ENCODE data around the gene TLR3. TPM values are rescaled to one million over a fixed set of nuclear protein-coding genes. Genes with fewer than 3 reads are reported as not detected.

TLR3 gene
- total and polyA plus RNA-seq, 2 of the 8 experiments (the other 6 are each of a cell fraction or from before 2014, with no cell fraction given): 1.00 to 2.6 TPM

DNA sequence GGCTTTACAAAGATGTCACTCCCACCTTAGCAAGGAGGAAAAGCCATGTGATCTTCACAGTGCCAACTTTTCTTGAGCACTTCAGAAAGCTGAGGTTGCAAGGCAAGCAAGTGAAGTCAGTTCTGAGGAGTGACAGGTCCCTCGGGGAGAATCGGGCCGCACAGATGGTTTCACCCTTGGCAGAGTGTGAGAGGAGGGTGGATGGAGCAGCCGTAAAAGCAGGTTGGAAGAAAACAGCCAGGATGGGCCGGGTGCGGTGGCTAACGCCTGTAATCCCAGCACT is 43.6 kb upstream of the TLR3 start (continued):
- TF ChIP-seq, protein P1, sequence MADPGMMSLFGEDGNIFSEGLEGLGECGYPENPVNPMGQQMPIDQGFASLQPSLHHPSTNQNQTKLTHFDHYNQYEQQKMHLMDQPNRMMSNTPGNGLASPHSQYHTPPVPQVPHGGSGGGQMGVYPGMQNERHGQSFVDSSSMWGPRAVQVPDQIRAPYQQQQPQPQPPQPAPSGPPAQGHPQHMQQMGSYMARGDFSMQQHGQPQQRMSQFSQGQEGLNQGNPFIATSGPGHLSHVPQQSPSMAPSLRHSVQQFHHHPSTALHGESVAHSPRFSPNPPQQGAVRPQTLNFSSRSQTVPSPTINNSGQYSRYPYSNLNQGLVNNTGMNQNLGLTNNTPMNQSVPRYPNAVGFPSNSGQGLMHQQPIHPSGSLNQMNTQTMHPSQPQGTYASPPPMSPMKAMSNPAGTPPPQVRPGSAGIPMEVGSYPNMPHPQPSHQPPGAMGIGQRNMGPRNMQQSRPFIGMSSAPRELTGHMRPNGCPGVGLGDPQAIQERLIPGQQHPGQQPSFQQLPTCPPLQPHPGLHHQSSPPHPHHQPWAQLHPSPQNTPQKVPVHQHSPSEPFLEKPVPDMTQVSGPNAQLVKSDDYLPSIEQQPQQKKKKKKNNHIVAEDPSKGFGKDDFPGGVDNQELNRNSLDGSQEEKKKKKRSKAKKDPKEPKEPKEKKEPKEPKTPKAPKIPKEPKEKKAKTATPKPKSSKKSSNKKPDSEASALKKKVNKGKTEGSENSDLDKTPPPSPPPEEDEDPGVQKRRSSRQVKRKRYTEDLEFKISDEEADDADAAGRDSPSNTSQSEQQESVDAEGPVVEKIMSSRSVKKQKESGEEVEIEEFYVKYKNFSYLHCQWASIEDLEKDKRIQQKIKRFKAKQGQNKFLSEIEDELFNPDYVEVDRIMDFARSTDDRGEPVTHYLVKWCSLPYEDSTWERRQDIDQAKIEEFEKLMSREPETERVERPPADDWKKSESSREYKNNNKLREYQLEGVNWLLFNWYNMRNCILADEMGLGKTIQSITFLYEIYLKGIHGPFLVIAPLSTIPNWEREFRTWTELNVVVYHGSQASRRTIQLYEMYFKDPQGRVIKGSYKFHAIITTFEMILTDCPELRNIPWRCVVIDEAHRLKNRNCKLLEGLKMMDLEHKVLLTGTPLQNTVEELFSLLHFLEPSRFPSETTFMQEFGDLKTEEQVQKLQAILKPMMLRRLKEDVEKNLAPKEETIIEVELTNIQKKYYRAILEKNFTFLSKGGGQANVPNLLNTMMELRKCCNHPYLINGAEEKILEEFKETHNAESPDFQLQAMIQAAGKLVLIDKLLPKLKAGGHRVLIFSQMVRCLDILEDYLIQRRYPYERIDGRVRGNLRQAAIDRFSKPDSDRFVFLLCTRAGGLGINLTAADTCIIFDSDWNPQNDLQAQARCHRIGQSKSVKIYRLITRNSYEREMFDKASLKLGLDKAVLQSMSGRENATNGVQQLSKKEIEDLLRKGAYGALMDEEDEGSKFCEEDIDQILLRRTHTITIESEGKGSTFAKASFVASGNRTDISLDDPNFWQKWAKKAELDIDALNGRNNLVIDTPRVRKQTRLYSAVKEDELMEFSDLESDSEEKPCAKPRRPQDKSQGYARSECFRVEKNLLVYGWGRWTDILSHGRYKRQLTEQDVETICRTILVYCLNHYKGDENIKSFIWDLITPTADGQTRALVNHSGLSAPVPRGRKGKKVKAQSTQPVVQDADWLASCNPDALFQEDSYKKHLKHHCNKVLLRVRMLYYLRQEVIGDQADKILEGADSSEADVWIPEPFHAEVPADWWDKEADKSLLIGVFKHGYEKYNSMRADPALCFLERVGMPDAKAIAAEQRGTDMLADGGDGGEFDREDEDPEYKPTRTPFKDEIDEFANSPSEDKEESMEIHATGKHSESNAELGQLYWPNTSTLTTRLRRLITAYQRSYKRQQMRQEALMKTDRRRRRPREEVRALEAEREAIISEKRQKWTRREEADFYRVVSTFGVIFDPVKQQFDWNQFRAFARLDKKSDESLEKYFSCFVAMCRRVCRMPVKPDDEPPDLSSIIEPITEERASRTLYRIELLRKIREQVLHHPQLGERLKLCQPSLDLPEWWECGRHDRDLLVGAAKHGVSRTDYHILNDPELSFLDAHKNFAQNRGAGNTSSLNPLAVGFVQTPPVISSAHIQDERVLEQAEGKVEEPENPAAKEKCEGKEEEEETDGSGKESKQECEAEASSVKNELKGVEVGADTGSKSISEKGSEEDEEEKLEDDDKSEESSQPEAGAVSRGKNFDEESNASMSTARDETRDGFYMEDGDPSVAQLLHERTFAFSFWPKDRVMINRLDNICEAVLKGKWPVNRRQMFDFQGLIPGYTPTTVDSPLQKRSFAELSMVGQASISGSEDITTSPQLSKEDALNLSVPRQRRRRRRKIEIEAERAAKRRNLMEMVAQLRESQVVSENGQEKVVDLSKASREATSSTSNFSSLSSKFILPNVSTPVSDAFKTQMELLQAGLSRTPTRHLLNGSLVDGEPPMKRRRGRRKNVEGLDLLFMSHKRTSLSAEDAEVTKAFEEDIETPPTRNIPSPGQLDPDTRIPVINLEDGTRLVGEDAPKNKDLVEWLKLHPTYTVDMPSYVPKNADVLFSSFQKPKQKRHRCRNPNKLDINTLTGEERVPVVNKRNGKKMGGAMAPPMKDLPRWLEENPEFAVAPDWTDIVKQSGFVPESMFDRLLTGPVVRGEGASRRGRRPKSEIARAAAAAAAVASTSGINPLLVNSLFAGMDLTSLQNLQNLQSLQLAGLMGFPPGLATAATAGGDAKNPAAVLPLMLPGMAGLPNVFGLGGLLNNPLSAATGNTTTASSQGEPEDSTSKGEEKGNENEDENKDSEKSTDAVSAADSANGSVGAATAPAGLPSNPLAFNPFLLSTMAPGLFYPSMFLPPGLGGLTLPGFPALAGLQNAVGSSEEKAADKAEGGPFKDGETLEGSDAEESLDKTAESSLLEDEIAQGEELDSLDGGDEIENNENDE (IDR thresholded peaks at IDR 0.05; ENCODE audit: insufficient replicate concordance, low read length): no peak
- TF ChIP-seq, protein P2, sequence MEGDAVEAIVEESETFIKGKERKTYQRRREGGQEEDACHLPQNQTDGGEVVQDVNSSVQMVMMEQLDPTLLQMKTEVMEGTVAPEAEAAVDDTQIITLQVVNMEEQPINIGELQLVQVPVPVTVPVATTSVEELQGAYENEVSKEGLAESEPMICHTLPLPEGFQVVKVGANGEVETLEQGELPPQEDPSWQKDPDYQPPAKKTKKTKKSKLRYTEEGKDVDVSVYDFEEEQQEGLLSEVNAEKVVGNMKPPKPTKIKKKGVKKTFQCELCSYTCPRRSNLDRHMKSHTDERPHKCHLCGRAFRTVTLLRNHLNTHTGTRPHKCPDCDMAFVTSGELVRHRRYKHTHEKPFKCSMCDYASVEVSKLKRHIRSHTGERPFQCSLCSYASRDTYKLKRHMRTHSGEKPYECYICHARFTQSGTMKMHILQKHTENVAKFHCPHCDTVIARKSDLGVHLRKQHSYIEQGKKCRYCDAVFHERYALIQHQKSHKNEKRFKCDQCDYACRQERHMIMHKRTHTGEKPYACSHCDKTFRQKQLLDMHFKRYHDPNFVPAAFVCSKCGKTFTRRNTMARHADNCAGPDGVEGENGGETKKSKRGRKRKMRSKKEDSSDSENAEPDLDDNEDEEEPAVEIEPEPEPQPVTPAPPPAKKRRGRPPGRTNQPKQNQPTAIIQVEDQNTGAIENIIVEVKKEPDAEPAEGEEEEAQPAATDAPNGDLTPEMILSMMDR (IDR thresholded peaks at IDR 0.05; ENCODE audit: control extremely low read depth in 1 of 3, insufficient read depth in 1 of 3, low read depth in 1 of 3, low read length in 3 of 3): no peak
